LNCAP (cell line): ENCODE data around the gene PTPRK.

Experiments
- CTCF ChIP-seq: fragments of 450-650 bp; IDR thresholded peaks from 2 replicates; pipeline ENCODE4 v1.5.1; 2017; ENCODE audit warnings: mild to moderate bottlenecking

The PTPRK gene

GRCh38 chr6:128168244-128168643, 352.2 kb downstream of the PTPRK start:
- TF ChIP-seq CTCF = no peak

- TF ChIP-seq CTCF = no peak
Observed at GRCh38 chr6:128167552-128167951, 352.8 kb downstream of the PTPRK start.

GRCh38 chr6:128164254-128164653, 356.1 kb downstream of the PTPRK start:
- TF ChIP-seq CTCF = no peak

GRCh38 chr6:128162423-128162822, 358.0 kb downstream of the PTPRK start:
- TF ChIP-seq CTCF = no peak

GRCh38 chr6:128161839-128162238, 358.6 kb downstream of the PTPRK start:
- TF ChIP-seq CTCF = no peak

- no peak for TF ChIP-seq CTCF
Observed at GRCh38 chr6:128161263-128161662, 359.1 kb downstream of the PTPRK start.

- no peak for TF ChIP-seq CTCF
Observed at GRCh38 chr6:128158496-128158895, 361.9 kb downstream of the PTPRK start.

- no peak for TF ChIP-seq CTCF
Observed at GRCh38 chr6:128156321-128157111, 363.9 kb downstream of the PTPRK start.
